GM21390 (cell line): Measurements from ENCODE around the gene HSPA12A.

ENCODE experiments used
- ATAC-seq: cut with Tn5 transposase; IDR thresholded peaks from one replicate; pipeline ENCODE4 v1.9.1; 2021; ENCODE audit not compliant: unreplicated experiment

The HSPA12A gene

GRCh38 chr10:116742367-116743265 lies at the start of gene HSPA12A:
TSS of gene HSPA12A (minus strand) at chr10:116742566. CDS start at chr10:116742469, 97 bp downstream.
- ATAC-seq, result peak; percentile 95

GRCh38 chr10:116791241-116791640 lies 48.9 kb upstream of the HSPA12A start:
- ATAC-seq, result no peak

GRCh38 chr10:116787893-116788665 lies 45.7 kb upstream of the HSPA12A start:
- ATAC-seq, result peak; percentile 90

- no peak for ATAC-seq
These were observed 44.8 kb upstream of the HSPA12A start for GRCh38 chr10:116787053-116787659.

GRCh38 chr10:116785867-116786266 lies 43.5 kb upstream of the HSPA12A start:
- no peak for ATAC-seq

GRCh38 chr10:116785282-116785681 lies 42.9 kb upstream of the HSPA12A start:
- ATAC-seq, result no peak

GRCh38 chr10:116784651-116785050 lies 42.3 kb upstream of the HSPA12A start:
- ATAC-seq, result no peak

GRCh38 chr10:116784035-116784434 lies 41.7 kb upstream of the HSPA12A start:
- ATAC-seq, result no peak

GRCh38 chr10:116783011-116783655 lies 40.8 kb upstream of the HSPA12A start:
- no peak for ATAC-seq

- ATAC-seq, result no peak
These were observed 39.1 kb upstream of the HSPA12A start for GRCh38 chr10:116781370-116781884.

- no peak for ATAC-seq
These were observed 38.4 kb upstream of the HSPA12A start for GRCh38 chr10:116780691-116781205.

- ATAC-seq, result no peak
These were observed 36.8 kb upstream of the HSPA12A start for GRCh38 chr10:116779076-116779687.

GRCh38 chr10:116777006-116777405 lies 34.6 kb upstream of the HSPA12A start:
- no peak for ATAC-seq

GRCh38 chr10:116775488-116776400 lies 33.4 kb upstream of the HSPA12A start:
- ATAC-seq, result no peak

GRCh38 chr10:116774728-116775151 lies 32.4 kb upstream of the HSPA12A start:
- ATAC-seq, result no peak

- ATAC-seq, result no peak
These were observed 30.7 kb upstream of the HSPA12A start for GRCh38 chr10:116772909-116773705.

- ATAC-seq, result no peak
These were observed 29.7 kb upstream of the HSPA12A start for GRCh38 chr10:116771959-116772585.
